GM12892 (cell line): Measurements from ENCODE around the gene FNIP2.

Experiments used
- POLR2A ChIP-seq: IDR thresholded peaks from 2 replicates; pipeline ENCODE4 v1.6.1; 2011; ENCODE audit warnings: low read depth, low read length, control low read depth
- TAF1 ChIP-seq: IDR thresholded peaks from 2 replicates; pipeline ENCODE4 v1.6.1; 2011; ENCODE audit warnings: low read depth, mild to moderate bottlenecking, control low read depth, low read length, borderline replicate concordance

DNA sequence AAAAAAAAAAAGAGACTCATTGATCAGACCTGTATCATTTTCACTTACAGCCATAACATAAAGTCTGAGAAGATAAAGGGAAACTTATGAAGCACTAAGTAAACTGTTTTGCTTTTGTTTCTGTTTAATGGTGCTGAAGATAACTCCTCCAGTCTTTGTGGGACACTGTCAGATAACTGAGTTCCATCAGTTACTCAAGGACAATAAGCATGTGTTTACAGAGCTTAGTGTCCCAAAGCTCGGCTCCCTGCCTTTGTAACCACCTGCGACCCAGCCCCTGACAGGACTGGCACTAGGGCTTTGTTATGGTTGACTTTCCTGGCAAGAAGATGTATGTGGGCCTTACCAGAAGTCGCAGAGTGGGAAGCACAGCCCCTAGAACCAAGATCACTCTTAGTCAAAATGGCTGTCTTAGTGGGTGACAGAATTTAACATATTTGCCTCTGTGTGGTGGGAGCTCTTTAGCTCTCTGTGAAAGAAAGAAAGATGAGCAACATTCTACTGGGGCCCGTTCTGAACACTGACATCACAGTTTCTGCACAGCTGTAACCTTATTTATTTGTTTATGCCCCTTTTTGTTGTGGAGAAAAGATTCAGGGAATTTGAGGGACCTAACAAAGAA is 68.1 kb downstream of the FNIP2 start:
- TF ChIP-seq TAF1 (no peak), POLR2A (no peak)
